ENCODE results near the gene CCDC201.
A peak's percentile ranks its signal among the peaks of the same experiment; 100 is the strongest.

Gene CCDC201

DNA sequence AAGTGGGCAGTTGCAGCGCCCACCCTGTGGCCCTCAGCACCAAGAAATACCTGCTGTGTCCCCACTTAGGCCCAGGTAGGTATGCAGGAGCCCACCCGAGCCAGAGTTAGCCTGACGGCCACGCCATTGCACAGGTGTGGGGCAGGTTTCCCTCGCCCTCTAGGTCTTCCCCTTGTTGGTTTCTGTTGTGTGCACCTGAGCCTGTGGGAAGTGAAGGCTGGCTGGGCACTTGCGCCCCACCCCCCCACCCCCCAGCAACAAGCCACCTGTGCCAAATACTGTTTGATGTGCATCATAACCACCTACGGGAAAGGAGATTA lies at the start of gene CCDC201:
Gene CCDC201 (minus strand): TSS at position 48 of the 320 bp plus-strand sequence. CDS start 75 bp downstream, outside the sequence.
- no peak for DNase-seq (ENCODE audit: low spot score)

DNA sequence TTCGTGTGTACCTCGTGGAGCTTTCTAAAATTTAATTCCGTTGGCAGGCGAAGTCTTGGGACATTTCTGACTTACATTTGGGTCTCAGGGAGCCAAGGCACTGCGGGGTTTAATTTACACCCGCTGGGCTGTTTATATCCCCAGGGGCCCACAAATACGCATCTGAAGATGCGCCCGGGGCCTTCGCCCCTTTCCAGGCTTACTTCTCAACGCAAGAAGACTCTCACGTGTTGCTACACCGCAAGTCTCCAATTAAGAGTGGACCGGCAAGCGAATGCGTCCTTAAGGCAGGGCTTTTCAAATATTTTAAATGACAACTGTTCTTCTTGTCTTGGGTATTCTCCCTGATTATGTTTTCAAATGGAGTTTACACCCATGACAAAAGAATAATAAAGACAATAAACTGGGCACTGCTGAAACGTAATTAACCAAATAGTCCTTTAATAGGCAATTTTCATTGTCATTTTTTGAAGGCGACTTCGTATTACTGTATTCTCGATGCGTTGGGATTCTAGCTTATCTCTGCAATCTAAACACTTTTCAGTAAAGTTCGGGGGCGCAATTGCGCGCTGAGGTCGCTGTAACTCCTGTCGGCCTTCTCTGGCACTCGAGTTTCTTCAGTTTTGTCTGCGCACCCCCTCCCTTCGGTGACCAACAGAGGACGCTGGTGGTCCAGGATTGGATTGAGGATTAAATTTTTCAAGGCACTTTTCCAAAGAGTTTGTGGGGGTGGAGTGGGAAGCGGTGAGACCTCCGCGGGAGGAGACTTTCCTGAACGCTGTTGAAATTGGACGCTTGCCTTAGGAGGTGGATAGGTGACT lies 49.0 kb upstream of the CCDC201 start:
- no peak for DNase-seq (ENCODE audit: low spot score)

GRCh38 chr7:45921381-45921698 lies 48.5 kb upstream of the CCDC201 start:
- no peak for DNase-seq (ENCODE audit: low spot score)

- DNase-seq (ENCODE audit: low spot score) = peak; percentile 31
Observed at GRCh38 chr7:45920502-45921380, 47.9 kb upstream of the CCDC201 start, which contains the start of gene IGFBP3. Gene IGFBP3, minus strand, starts transcription at chr7:45921272. Its CDS starts 132 bp downstream, at chr7:45921140.

DNA sequence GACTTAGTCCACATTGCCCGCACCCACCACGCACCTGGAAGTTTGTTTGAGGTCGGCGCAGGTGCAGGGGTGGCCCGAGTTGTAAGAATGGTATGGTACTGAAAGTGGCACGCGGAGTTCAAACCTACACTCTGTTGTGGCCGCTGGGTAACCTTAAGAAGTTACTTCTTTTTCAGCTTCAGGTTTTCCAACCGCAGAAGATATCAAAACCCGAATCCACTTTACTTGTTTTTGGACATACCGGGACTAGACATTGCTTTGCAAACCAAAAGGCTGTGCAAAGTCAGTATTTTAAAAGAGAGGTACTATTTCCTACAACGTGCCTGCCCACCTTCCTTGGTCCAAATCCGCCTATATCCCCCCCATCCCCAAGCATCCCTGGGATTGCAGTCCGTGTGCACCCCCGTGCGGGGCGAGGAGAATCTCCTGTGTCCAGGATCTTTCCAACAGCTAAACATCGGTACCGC lies 47.1 kb upstream of the CCDC201 start:
- no peak for DNase-seq (ENCODE audit: low spot score)

GRCh38 chr7:45919231-45919784 lies 46.4 kb upstream of the CCDC201 start:
- DNase-seq (ENCODE audit: low spot score) = no peak

DNA sequence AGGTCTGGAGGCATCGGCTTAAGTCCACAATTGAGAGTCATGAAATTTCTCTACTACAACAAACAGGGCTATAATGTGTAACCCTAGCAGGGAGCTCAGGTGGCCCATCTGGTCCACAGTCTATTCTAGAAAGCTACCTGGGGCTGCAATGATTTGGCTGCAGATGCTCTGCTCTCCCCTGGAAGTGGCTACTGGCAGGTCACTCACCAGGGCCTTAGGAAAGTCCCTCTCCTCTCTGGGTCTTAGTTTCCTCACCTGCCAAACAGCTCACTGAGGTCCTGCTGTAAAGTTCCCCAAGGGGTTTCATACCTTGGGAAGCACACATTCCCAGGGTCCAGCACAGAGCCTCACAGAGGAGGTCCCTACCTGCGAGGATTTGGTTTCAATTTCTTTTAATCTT lies 45.7 kb upstream of the CCDC201 start:
- no peak for DNase-seq (ENCODE audit: low spot score)

GRCh38 chr7:45917658-45918057 lies 44.8 kb upstream of the CCDC201 start:
- DNase-seq (ENCODE audit: low spot score) = peak; percentile 79

GRCh38 chr7:45917064-45917463 lies 44.2 kb upstream of the CCDC201 start:
- no peak for DNase-seq (ENCODE audit: low spot score)

- no peak for DNase-seq (ENCODE audit: low spot score)
Observed at GRCh38 chr7:45915606-45916005, 42.7 kb upstream of the CCDC201 start.

- no peak for DNase-seq (ENCODE audit: low spot score)
Observed at GRCh38 chr7:45914911-45915310, 42.0 kb upstream of the CCDC201 start.

DNA sequence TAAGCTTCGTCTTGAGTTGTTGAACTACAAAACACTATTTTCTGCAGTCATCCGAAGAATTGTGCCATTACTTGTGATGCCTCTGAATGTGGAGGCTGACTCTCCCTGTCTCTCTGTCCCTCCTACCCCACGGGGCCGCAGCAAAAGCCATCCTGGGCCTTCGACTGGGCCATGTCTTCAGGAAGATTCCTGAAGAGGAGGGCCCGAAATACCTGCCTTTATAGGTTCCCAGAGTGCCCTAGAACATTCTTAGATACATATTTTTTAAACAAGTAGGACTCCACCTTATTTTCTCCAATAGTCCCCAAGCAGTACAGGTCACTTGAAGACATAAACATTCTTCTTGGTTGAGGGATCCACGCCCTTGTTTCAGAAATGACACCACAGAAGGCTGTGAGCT lies 40.1 kb upstream of the CCDC201 start:
- no peak for DNase-seq (ENCODE audit: low spot score)

DNA sequence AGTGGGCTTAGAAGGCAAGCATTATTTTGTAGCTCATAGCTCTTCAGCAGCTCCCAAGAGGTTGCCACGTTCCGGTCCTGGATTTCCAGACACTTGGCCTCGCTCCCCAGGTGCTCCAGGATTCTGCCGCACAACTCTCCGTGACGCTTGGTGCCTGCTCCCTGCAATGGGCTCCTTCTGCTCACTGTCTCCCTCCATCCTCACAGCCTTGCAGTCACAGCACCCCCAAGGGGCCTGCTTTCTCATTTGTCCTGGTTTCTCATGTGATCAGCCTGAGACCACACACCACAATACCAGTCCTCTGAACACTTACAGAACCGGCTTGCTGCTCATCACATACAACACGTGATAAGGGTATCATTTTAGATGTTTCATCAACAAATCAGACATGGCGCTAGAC lies 38.4 kb upstream of the CCDC201 start:
- no peak for DNase-seq (ENCODE audit: low spot score)

GRCh38 chr7:45910855-45911254 lies 38.0 kb upstream of the CCDC201 start:
- DNase-seq (ENCODE audit: low spot score) = no peak

- DNase-seq (ENCODE audit: low spot score) = no peak
Observed at GRCh38 chr7:45909561-45909960, 36.7 kb upstream of the CCDC201 start.

- no peak for DNase-seq (ENCODE audit: low spot score)
Observed at GRCh38 chr7:45902820-45903219, 29.9 kb upstream of the CCDC201 start.

DNA sequence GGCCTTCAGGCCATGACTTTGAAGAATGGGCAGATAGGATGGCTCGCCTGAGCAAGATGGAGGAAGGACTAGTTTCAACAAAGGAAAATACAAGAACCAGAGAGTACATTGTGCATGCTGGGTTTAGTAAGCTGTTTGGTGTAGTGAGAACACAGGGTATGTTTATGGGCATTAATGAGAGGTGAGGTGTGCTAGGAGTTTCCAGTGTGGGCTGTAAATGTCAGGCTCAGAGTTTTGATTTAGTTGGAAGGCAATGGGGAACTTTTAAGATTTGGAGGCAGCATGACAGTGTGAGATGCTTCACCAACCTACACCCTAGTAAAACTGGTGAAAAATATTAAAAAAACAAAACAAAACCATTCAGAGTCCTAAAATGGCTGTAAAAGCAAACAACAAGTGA lies 28.7 kb upstream of the CCDC201 start:
- no peak for DNase-seq (ENCODE audit: low spot score)

DNA sequence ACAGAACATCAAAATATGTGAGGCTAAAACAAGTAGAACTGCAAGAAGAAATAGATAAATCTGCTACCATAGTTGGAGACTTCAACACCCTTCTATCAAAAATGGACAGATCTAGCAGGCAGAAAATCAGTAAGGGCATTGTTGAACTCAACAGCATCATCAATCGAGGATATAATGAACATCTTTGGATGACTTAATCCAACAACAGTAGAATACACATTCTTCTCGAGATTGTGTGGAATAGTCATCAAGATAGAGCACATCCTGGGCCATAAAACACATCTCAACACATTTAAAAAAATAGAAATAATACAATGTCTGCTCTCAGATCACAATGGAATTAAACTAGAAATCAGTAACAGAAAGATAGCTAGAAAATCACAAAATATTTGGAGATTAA lies 25.3 kb upstream of the CCDC201 start:
- DNase-seq (ENCODE audit: low spot score) = no peak

GRCh38 chr7:45897042-45897690 lies 24.3 kb upstream of the CCDC201 start:
- no peak for DNase-seq (ENCODE audit: low spot score)

GRCh38 chr7:45894665-45895062 lies 21.8 kb upstream of the CCDC201 start:
- DNase-seq (ENCODE audit: low spot score) = no peak

DNA sequence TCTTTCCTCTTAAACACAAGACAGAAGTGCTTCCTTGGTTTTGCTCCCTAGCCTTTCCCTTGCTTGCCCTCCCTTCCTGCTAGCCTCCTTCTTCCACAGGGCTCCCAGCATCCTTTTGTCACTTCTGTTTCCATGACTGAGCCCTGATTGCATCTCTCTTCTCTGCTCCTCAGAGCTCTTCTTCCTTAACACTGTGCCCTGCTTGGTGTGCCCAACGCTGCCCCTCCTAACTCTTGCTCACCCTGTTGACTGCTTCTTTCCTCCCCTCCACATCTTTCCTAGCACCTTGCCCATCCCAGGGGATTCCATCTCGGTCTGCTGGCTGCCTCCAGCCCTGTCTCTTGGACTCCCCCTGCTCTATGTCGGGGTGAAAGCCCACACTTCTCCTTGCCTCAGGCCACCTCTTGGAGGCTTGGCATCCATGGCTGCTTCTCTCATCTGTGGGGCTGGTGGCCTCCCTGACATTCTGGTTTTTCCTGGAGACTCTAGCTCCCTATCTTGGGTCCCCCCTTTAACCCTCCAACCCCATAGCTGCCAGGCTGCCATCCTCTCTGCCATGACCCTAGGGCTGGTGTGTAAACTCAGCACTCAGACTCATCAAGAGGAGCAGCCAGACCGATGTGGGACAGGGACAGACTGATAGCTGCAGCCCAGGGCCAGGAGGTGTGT lies 21.2 kb upstream of the CCDC201 start:
- no peak for DNase-seq (ENCODE audit: low spot score)
